NCI-H146 (cell line): ENCODE data around the gene SH3BGR.
"Not testable (repeated sequence)": the region's sequence is repeated elsewhere in the genome, so short reads cannot be mapped to it uniquely, and the experiment has no call there.

Experiments
- DNase-seq: peaks from one replicate; lab custom pipeline; 2025; lab: John Stamatoyannopoulos, UW

The SH3BGR gene

GRCh38 chr21:39451332-39452206 lies at the start of gene SH3BGR:
SH3BGR (plus strand) TSS chr21:39451970; CDS start chr21:39452097, 127 bp downstream.
- peak; percentile 28 for DNase-seq

GRCh38 chr21:39406065-39406464 lies 45.7 kb upstream of the SH3BGR start:
- DNase-seq, result no peak

- not testable (repeated sequence) for DNase-seq
These were observed 32.6 kb upstream of the SH3BGR start for GRCh38 chr21:39419204-39419603.

GRCh38 chr21:39422527-39423241 lies 29.1 kb upstream of the SH3BGR start:
- no peak for DNase-seq

- no peak for DNase-seq
These were observed 22.3 kb upstream of the SH3BGR start for GRCh38 chr21:39429445-39429844.

GRCh38 chr21:39430016-39430415 lies 21.8 kb upstream of the SH3BGR start:
- DNase-seq, result no peak

GRCh38 chr21:39430457-39430856 lies 21.3 kb upstream of the SH3BGR start:
- DNase-seq, result no peak

- no peak for DNase-seq
These were observed 20.8 kb upstream of the SH3BGR start for GRCh38 chr21:39430954-39431353.

GRCh38 chr21:39434950-39435349 lies 16.8 kb upstream of the SH3BGR start:
- no peak for DNase-seq

GRCh38 chr21:39439232-39439631 lies 12.5 kb upstream of the SH3BGR start:
- DNase-seq, result no peak

GRCh38 chr21:39441502-39442475 lies 10.0 kb upstream of the SH3BGR start:
- DNase-seq, result peak; percentile 28

- DNase-seq, result no peak
These were observed 7.2 kb upstream of the SH3BGR start for GRCh38 chr21:39444421-39445180.

GRCh38 chr21:39445321-39446269 lies 6.2 kb upstream of the SH3BGR start, which contains the start of gene LCA5L:
LCA5L (minus strand) TSS chr21:39445778; CDS start chr21:39428493, 17,285 bp downstream.
- peak; percentile 83 for DNase-seq

- DNase-seq, result no peak
These were observed 4.5 kb upstream of the SH3BGR start for GRCh38 chr21:39447264-39447663.

- DNase-seq, result no peak
These were observed 618 bp downstream of the SH3BGR start for GRCh38 chr21:39452207-39452969.

GRCh38 chr21:39452970-39453342 lies 1.2 kb downstream of the SH3BGR start:
- no peak for DNase-seq

GRCh38 chr21:39453571-39454179 lies 1.9 kb downstream of the SH3BGR start:
- no peak for DNase-seq

GRCh38 chr21:39454949-39455668 lies 3.3 kb downstream of the SH3BGR start:
- DNase-seq, result no peak
